Thymus (tissue), 11 donors: Measurements from ENCODE around the gene POC1B. TPM values are rescaled to one million over a fixed set of nuclear protein-coding genes. Genes with fewer than 3 reads are reported as not detected.

Experiments used
- DNase-seq, 9 donors: peaks; one replicate each; pipeline ENCODE4 v3.0.0-alpha.2; 2013; ENCODE audit warnings: low spot score in 9 of 9, low read depth in 6 of 9, missing footprints in 1 of 9
- H3K27ac ChIP-seq, 2 donors: one replicate each; pipeline ENCODE4 v1.5.1; 2013; ENCODE audit warnings: control low read depth in 1 of 2, low read depth in 1 of 2, low read length in 1 of 2, mild to moderate bottlenecking in 1 of 2, moderate library complexity in 1 of 2
- H3K27me3 ChIP-seq, 2 donors: one replicate each; pipeline ENCODE4 v1.5.1; 2013; ENCODE audit warnings: low read length in 1 of 2; ENCODE audit not compliant: control insufficient read depth in 2 of 2, insufficient read depth in 1 of 2
- H3K36me3 ChIP-seq, 2 donors: one replicate each; pipeline ENCODE4 v1.5.1; 2013; ENCODE audit warnings: low read length in 1 of 2, mild to moderate bottlenecking in 1 of 2, moderate library complexity in 1 of 2; ENCODE audit not compliant: control insufficient read depth in 2 of 2, insufficient read depth in 2 of 2
- H3K4me1 ChIP-seq, 2 donors: one replicate each; pipeline ENCODE4 v1.5.1; 2013; ENCODE audit warnings: low read length in 2 of 2; ENCODE audit not compliant: control insufficient read depth in 2 of 2, insufficient read depth in 2 of 2
- H3K4me3 ChIP-seq, 2 donors: one replicate each; pipeline ENCODE4 v1.5.1; 2013; ENCODE audit warnings: low read length in 2 of 2, control low read depth in 1 of 2, mild to moderate bottlenecking in 1 of 2
- H3K9me3 ChIP-seq, 2 donors: one replicate each; pipeline ENCODE4 v1.5.1; 2013; ENCODE audit warnings: low read length in 1 of 2, mild to moderate bottlenecking in 1 of 2; ENCODE audit not compliant: control insufficient read depth in 2 of 2, insufficient read depth in 1 of 2
- WGBS: extraction: QIAGEN DNeasy Blood & Tissue Kit; methylation state at CpG from one replicate; pipeline ENCODE4 v1.1.7; 2013; 5-methylcytosine and 5-hydroxymethylcytosine counted together
- polyA plus RNA-seq: library from polyadenylated mRNA; stranded (reverse); fragments of 200-250 nt; gene quantifications from one replicate; pipeline ENCODE4 v1.2.3, GENCODE V29; 2013
- total RNA-seq: library from RNA; stranded (reverse); fragments of 120-200 nt; gene quantifications from one replicate; pipeline ENCODE4 v1.2.4, GENCODE V29; 2013
- donor health status: healthy.

Gene POC1B
- total and polyA plus RNA-seq, 2 donors = 12.2 to 17.1 TPM

GRCh38 chr12:89524541-89525304 is 1.1 kb downstream of the POC1B start, which contains the start of gene GALNT4:
Gene GALNT4, minus strand, starts transcription at chr12:89524796. Its CDS starts 247 bp downstream, at chr12:89524549.
- H3K4me1 ChIP-seq = peaks cover 5 to 6% of the 10 kb centered on the region in 2 donors
- no peaks in the 10 kb centered on the region for H3K27me3 ChIP-seq
- H3K27ac ChIP-seq = peak within 1 kb of the TSS; percentile 77 to 82
- H3K4me3 ChIP-seq = peak within 1 kb of the TSS; percentile 86 to 98
- peak in 8 of 9 donors; percentile 44 to 84 (median 60) for DNase-seq
- H3K9me3 ChIP-seq = no peaks in the 10 kb centered on the region
- H3K36me3 ChIP-seq = peaks cover 5 to 9% of the 10 kb centered on the region in 2 donors
- under 1% methylated on average over 43 of the region's 43 CpGs for WGBS

- H3K27ac ChIP-seq = peak overlapping the region; percentile 77 to 82
These were observed 1.9 kb downstream of the POC1B start for GRCh38 chr12:89523843-89524540.

GRCh38 chr12:89523393-89523792 is 2.5 kb downstream of the POC1B start:
- Histone ChIP-seq H3K27ac (no peak overlapping the region), H3K4me3 (no peak overlapping the region), H3K4me1 (peaks cover 5 to 6% of the 10 kb centered on the region in 2 donors), H3K9me3 (no peaks in the 10 kb centered on the region), H3K36me3 (peaks cover 5 to 9% of the 10 kb centered on the region in 2 donors), H3K27me3 (no peaks in the 10 kb centered on the region)
- WGBS = 97% methylated on average over 8 of the region's 8 CpGs
- no peak for DNase-seq

More at GRCh38 chr12:89523843-89524540, 1.9 kb downstream of the POC1B start:
- peaks cover 5 to 9% of the 10 kb centered on the region in 2 donors for H3K36me3 ChIP-seq
- H3K4me1 ChIP-seq = peaks cover 5 to 6% of the 10 kb centered on the region in 2 donors
- 43% methylated on average over 21 of the region's 21 CpGs for WGBS
- DNase-seq = no peak
- no peaks in the 10 kb centered on the region for H3K27me3 ChIP-seq
- no peaks in the 10 kb centered on the region for H3K9me3 ChIP-seq
- H3K4me3 ChIP-seq = peak overlapping the region; percentile 86 to 98

DNA sequence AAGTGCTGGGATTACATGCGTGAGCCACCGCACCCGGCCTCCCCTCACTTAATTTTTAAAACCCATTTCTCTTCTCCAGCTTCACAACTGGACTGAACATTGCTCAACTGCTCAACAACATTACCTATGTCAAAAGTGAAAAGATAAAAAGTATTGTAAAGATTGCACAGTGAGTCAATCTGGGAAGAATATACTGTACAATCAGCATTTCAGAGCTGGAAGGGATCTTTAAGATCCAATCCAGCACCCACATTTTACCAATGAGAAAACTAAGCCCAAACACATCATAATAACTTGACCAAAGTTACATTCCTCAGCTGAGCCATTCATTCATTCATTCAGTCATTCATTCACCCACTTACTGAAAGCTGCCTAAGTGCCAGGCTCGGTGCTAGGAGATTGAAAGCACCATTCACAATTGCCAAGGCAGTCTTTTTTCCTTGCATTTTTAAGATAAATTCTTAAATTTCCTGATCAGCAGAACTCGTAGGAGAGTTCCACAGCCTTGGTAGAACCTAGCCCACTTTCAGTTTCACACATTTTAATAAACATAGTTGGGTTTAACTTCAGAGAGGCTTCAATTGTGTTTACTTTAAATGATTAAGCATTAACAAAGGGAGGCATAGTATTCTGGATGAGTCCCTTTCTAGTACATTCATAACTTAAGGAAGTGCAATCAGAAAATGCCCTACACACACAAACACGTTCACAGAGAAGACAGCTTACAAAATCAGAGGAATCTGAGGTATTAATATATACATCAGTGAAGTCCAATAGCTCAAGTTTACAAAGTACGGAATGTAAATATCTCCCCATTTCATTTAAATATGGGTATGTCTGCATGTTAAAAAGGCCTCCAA is 4.3 kb downstream of the POC1B start:
- Histone ChIP-seq H3K9me3 (no peaks in the 10 kb centered on the region), H3K4me1 (peaks cover 5 to 6% of the 10 kb centered on the region in 2 donors), H3K27me3 (no peaks in the 10 kb centered on the region), H3K27ac (no peak overlapping the region), H3K4me3 (no peak overlapping the region), H3K36me3 (peaks cover 5 to 9% of the 10 kb centered on the region in 2 donors)
- no peak for DNase-seq
- WGBS = 86% methylated on average over 7 of the region's 7 CpGs

GRCh38 chr12:89517720-89518119 is 8.1 kb downstream of the POC1B start:
- H3K27me3 ChIP-seq = no peaks in the 10 kb centered on the region
- no peak for DNase-seq
- no peak overlapping the region for H3K27ac ChIP-seq
- no peaks in the 10 kb centered on the region for H3K9me3 ChIP-seq
- H3K4me1 ChIP-seq = no peaks in the 10 kb centered on the region
- H3K4me3 ChIP-seq = no peak overlapping the region
- 80% methylated on average over 3 of the region's 3 CpGs for WGBS
- peaks cover 0 to 2% of the 10 kb centered on the region in 2 donors for H3K36me3 ChIP-seq

GRCh38 chr12:89516633-89517032 is 9.2 kb downstream of the POC1B start:
- Histone ChIP-seq H3K27ac (no peak overlapping the region), H3K4me3 (no peak overlapping the region), H3K9me3 (no peaks in the 10 kb centered on the region), H3K36me3 (no peaks in the 10 kb centered on the region), H3K27me3 (no peaks in the 10 kb centered on the region), H3K4me1 (no peaks in the 10 kb centered on the region)
- DNase-seq = no peak
- 83% methylated on average over 4 of the region's 4 CpGs for WGBS

- WGBS = 91% methylated on average over 1 of the region's 1 CpG
- H3K9me3 ChIP-seq = no peaks in the 10 kb centered on the region
- H3K36me3 ChIP-seq = no peaks in the 10 kb centered on the region
- H3K27ac ChIP-seq = no peak overlapping the region
- DNase-seq = no peak
- no peak overlapping the region for H3K4me3 ChIP-seq
- H3K4me1 ChIP-seq = no peaks in the 10 kb centered on the region
- H3K27me3 ChIP-seq = no peaks in the 10 kb centered on the region
These were observed 11.1 kb downstream of the POC1B start for GRCh38 chr12:89514751-89515150.

DNA sequence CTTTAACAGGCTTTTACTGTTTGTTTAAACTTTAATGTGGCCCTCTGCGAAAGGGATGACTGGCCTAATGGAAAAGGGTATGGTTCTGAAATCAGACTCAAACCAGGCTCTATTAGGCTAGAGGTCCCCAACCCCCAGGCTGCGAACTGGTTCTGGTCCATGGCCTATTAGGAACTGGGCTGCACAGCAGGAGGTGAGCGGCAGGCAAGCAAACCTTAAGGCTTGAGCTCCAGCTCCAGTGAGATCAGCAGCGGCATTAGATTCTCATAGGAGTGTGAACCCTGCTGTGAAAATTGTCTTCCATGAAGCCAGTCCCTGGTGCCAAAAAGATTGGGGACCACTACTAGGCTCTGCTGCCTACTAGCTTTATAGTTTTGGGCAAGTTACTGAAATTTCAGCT is 12.3 kb downstream of the POC1B start:
- Histone ChIP-seq H3K36me3 (no peaks in the 10 kb centered on the region), H3K27ac (no peak overlapping the region), H3K9me3 (no peaks in the 10 kb centered on the region), H3K4me1 (no peaks in the 10 kb centered on the region), H3K27me3 (no peaks in the 10 kb centered on the region), H3K4me3 (no peak overlapping the region)
- DNase-seq = no peak
- WGBS = 96% methylated on average over 4 of the region's 4 CpGs
